Activated naive CD8-positive, alpha-beta T cell (primary cell): ENCODE data around the gene RETN.
A peak's percentile ranks its signal among the peaks of the same experiment; 100 is the strongest.

Experiments
- H3K27ac Mint-ChIP-seq: one replicate; pipeline ENCODE4 v1.8.0; 2021; ENCODE audit warnings: mixed read lengths
- H3K27me3 Mint-ChIP-seq: one replicate; pipeline ENCODE4 v1.8.0; 2021; ENCODE audit warnings: mixed read lengths
- H3K36me3 Mint-ChIP-seq: one replicate; pipeline ENCODE4 v1.8.0; 2021; ENCODE audit warnings: mixed read lengths
- H3K4me1 Mint-ChIP-seq: one replicate; pipeline ENCODE4 v1.8.0; 2021; ENCODE audit warnings: low read depth, mixed read lengths
- H3K4me3 Mint-ChIP-seq: one replicate; pipeline ENCODE4 v1.8.0; 2021; ENCODE audit warnings: mild to moderate bottlenecking, mixed read lengths
- H3K9me3 Mint-ChIP-seq: one replicate; pipeline ENCODE4 v1.8.0; 2021; ENCODE audit warnings: low read depth, mixed read lengths

Gene RETN

GRCh38 chr19:7632340-7633203, 36.3 kb upstream of the RETN start:
- H3K36me3 Mint-ChIP-seq: no peaks in the 10 kb centered on the region
- no peaks in the 10 kb centered on the region for H3K27me3 Mint-ChIP-seq
- no peak overlapping the region for H3K27ac Mint-ChIP-seq
- H3K9me3 Mint-ChIP-seq: no peaks in the 10 kb centered on the region
- peaks cover 45% of the 10 kb centered on the region for H3K4me1 Mint-ChIP-seq
- no peak overlapping the region for H3K4me3 Mint-ChIP-seq

- peaks cover 39% of the 10 kb centered on the region for H3K4me1 Mint-ChIP-seq
- no peak within 1 kb of the TSS for H3K27ac Mint-ChIP-seq
- H3K4me3 Mint-ChIP-seq: no peak within 1 kb of the TSS
- no peaks in the 10 kb centered on the region for H3K27me3 Mint-ChIP-seq
- H3K36me3 Mint-ChIP-seq: no peaks in the 10 kb centered on the region
- H3K9me3 Mint-ChIP-seq: no peaks in the 10 kb centered on the region
Observed at GRCh38 chr19:7633698-7634097, 35.2 kb upstream of the RETN start, which contains the start of gene PCP2. TSS of gene PCP2 (minus strand) at chr19:7633719. CDS start at chr19:7633457, 262 bp downstream.

GRCh38 chr19:7635670-7636069, 33.2 kb upstream of the RETN start:
- H3K36me3 Mint-ChIP-seq: peaks cover 5% of the 10 kb centered on the region
- peaks cover 37% of the 10 kb centered on the region for H3K4me1 Mint-ChIP-seq
- peak overlapping the region; percentile 83 for H3K4me3 Mint-ChIP-seq
- no peaks in the 10 kb centered on the region for H3K27me3 Mint-ChIP-seq
- H3K9me3 Mint-ChIP-seq: no peaks in the 10 kb centered on the region
- peak overlapping the region; percentile 61 for H3K27ac Mint-ChIP-seq

GRCh38 chr19:7636317-7636690, 32.5 kb upstream of the RETN start:
- H3K36me3 Mint-ChIP-seq: peaks cover 5% of the 10 kb centered on the region
- H3K4me1 Mint-ChIP-seq: peaks cover 35% of the 10 kb centered on the region
- H3K4me3 Mint-ChIP-seq: peak overlapping the region; percentile 83
- H3K9me3 Mint-ChIP-seq: no peaks in the 10 kb centered on the region
- peak overlapping the region; percentile 77 for H3K27ac Mint-ChIP-seq
- H3K27me3 Mint-ChIP-seq: no peaks in the 10 kb centered on the region

GRCh38 chr19:7636691-7637373, 32.0 kb upstream of the RETN start, which contains the start of gene STXBP2:
TSS of gene STXBP2 (plus strand) at chr19:7637110. CDS start at chr19:7637150, 40 bp downstream.
- Mint-ChIP-seq H3K4me3 (peak within 1 kb of the TSS; percentile 83), H3K27me3 (no peaks in the 10 kb centered on the region), H3K4me1 (peaks cover 33% of the 10 kb centered on the region), H3K27ac (peak within 1 kb of the TSS; percentile 77), H3K36me3 (peaks cover 5% of the 10 kb centered on the region), H3K9me3 (no peaks in the 10 kb centered on the region)

GRCh38 chr19:7637374-7638256, 31.2 kb upstream of the RETN start:
- H3K36me3 Mint-ChIP-seq: peaks cover 5% of the 10 kb centered on the region
- H3K27me3 Mint-ChIP-seq: no peaks in the 10 kb centered on the region
- H3K9me3 Mint-ChIP-seq: no peaks in the 10 kb centered on the region
- peak overlapping the region; percentile 83 for H3K4me3 Mint-ChIP-seq
- H3K4me1 Mint-ChIP-seq: peaks cover 30% of the 10 kb centered on the region
- peak overlapping the region; percentile 73 for H3K27ac Mint-ChIP-seq

GRCh38 chr19:7638802-7639465, 29.9 kb upstream of the RETN start:
- Mint-ChIP-seq H3K4me3 (no peak overlapping the region), H3K36me3 (peaks cover 5% of the 10 kb centered on the region), H3K9me3 (no peaks in the 10 kb centered on the region), H3K4me1 (peaks cover 30% of the 10 kb centered on the region), H3K27me3 (no peaks in the 10 kb centered on the region), H3K27ac (no peak overlapping the region)

- no peaks in the 10 kb centered on the region for H3K27me3 Mint-ChIP-seq
- peak overlapping the region; percentile 59 for H3K4me3 Mint-ChIP-seq
- H3K9me3 Mint-ChIP-seq: no peaks in the 10 kb centered on the region
- no peak overlapping the region for H3K27ac Mint-ChIP-seq
- H3K4me1 Mint-ChIP-seq: peaks cover 28% of the 10 kb centered on the region
- peaks cover 5% of the 10 kb centered on the region for H3K36me3 Mint-ChIP-seq
Observed at GRCh38 chr19:7639863-7640348, 28.9 kb upstream of the RETN start.

- Mint-ChIP-seq H3K27ac (no peak overlapping the region), H3K4me1 (peaks cover 24% of the 10 kb centered on the region), H3K27me3 (no peaks in the 10 kb centered on the region), H3K4me3 (no peak overlapping the region), H3K36me3 (peaks cover 5% of the 10 kb centered on the region), H3K9me3 (no peaks in the 10 kb centered on the region)
Observed at GRCh38 chr19:7640803-7641202, 28.0 kb upstream of the RETN start.

- peaks cover 21% of the 10 kb centered on the region for H3K4me1 Mint-ChIP-seq
- peaks cover 5% of the 10 kb centered on the region for H3K36me3 Mint-ChIP-seq
- no peaks in the 10 kb centered on the region for H3K9me3 Mint-ChIP-seq
- H3K27me3 Mint-ChIP-seq: no peaks in the 10 kb centered on the region
- H3K4me3 Mint-ChIP-seq: no peak overlapping the region
- no peak overlapping the region for H3K27ac Mint-ChIP-seq
Observed at GRCh38 chr19:7641290-7642276, 27.3 kb upstream of the RETN start.

GRCh38 chr19:7642295-7643030, 26.4 kb upstream of the RETN start:
- Mint-ChIP-seq H3K4me3 (no peak overlapping the region), H3K36me3 (peaks cover 5% of the 10 kb centered on the region), H3K4me1 (peaks cover 18% of the 10 kb centered on the region), H3K27me3 (no peaks in the 10 kb centered on the region), H3K9me3 (no peaks in the 10 kb centered on the region), H3K27ac (no peak overlapping the region)

- H3K27ac Mint-ChIP-seq: no peak overlapping the region
- H3K36me3 Mint-ChIP-seq: peaks cover 5% of the 10 kb centered on the region
- H3K4me1 Mint-ChIP-seq: peaks cover 15% of the 10 kb centered on the region
- no peak overlapping the region for H3K4me3 Mint-ChIP-seq
- H3K9me3 Mint-ChIP-seq: no peaks in the 10 kb centered on the region
- no peaks in the 10 kb centered on the region for H3K27me3 Mint-ChIP-seq
Observed at GRCh38 chr19:7643031-7643415, 25.8 kb upstream of the RETN start.
